ENCODE results near the gene FBLN2. TPM values are rescaled to one million over a fixed set of nuclear protein-coding genes. Genes with fewer than 3 reads are reported as not detected.

FBLN2 gene
- total and polyA plus RNA-seq, 7 experiments from 2014 or later, result 0.11 to 1.5 TPM; not detected in 5

DNA sequence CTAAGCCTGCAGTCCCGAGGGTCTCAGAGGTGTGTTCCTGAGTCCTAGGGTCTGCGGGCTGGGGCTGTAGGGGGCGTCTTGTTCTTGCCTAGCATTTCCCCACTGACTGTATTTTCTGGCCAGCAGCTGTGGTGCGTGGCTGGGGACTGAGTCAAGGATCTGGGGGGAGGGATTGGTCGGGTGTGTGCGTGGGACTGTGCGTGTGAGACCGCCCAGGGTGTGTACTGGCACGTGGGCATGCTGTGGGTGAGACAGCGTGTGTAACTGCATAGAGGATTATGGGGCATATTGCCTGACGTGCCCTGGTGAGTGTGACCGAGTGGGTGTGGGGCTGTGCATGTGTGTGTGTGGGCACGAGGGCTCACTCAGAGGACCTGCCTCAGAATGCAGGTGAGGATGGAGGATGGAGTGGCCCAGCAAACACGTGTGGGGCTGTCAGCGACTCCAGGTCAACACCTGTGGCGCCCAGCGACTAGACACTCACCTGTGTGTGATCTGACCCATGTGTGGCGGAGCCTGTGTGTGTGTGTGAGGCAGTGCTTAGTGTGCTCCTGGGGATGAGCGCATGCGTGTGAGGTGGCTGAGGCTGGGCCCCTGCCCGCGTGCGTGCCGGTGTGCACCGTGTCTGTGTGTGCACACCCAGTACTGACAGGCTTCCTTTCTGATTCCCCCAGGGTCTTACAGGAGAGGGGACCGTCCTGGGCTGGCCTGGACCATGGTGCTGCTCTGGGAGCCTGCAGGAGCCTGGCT lies 20.9 kb downstream of the FBLN2 start:
- Mint-ChIP-seq H3K27me3 (peaks cover 0 to 6% (median 0%) of the 10 kb centered on the region in 5 donors), H3K27ac (no peak overlapping the region), H3K4me3 (no peak overlapping the region), H3K4me1 (no peaks in the 10 kb centered on the region), H3K36me3 (no peaks in the 10 kb centered on the region), H3K9me3 (peaks cover 0 to 3% (median 0%) of the 10 kb centered on the region in 11 donors)
- ATAC-seq (no peak), DNase-seq (no peak)
- H3K36me3 ChIP-seq (ENCODE audit: control insufficient read depth in 2 of 3, insufficient read depth in 3 of 3, low read length in 3 of 3), result no peaks in the 10 kb centered on the region
- ChIA-PET CTCF (no interaction called here), POLR2A (no interaction called here)
- no peaks in the 10 kb centered on the region for H3K9me3 ChIP-seq (ENCODE audit: control insufficient read depth in 2 of 3, low read length in 3 of 3)
- no peak overlapping the region for H3K4me3 ChIP-seq (ENCODE audit: low read length)
- intact Hi-C loops (cut with micrococcal nuclease), result no loop called here
- no peaks in the 10 kb centered on the region for H3K27me3 ChIP-seq (ENCODE audit: control insufficient read depth in 2 of 2, insufficient read depth in 2 of 2, low read length in 2 of 2)
- no peak overlapping the region for H3K27ac ChIP-seq (ENCODE audit: low read depth, low read length)
- no peaks in the 10 kb centered on the region for H3K4me1 ChIP-seq (ENCODE audit: control insufficient read depth in 2 of 2, insufficient read depth in 2 of 2, low read length in 2 of 2)

DNA sequence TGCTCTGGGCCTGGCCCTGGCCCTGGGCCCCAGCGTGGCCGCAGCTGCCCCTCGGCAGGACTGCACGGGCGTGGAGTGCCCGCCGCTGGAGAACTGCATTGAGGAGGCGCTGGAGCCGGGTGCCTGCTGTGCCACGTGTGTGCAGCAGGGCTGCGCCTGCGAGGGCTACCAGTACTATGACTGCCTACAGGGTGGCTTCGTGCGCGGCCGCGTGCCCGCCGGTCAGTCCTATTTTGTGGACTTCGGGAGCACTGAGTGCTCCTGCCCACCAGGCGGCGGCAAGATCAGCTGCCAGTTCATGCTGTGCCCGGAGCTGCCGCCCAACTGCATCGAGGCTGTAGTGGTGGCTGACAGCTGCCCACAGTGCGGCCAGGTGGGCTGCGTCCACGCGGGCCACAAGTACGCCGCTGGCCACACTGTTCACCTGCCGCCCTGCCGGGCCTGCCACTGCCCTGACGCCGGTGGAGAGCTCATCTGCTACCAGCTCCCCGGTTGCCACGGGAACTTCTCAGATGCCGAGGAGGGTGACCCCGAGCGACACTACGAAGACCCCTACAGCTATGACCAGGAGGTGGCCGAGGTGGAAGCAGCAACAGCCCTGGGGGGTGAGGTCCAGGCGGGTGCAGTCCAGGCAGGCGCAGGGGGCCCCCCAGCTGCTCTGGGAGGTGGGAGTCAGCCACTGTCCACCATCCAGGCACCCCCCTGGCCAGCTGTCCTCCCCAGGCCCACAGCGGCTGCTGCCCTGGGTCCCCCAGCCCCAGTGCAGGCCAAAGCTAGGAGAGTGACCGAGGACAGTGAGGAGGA lies 21.7 kb downstream of the FBLN2 start:
- Histone ChIP-seq H3K4me1 (ENCODE audit: control insufficient read depth in 2 of 2, insufficient read depth in 2 of 2, low read length in 2 of 2) (no peaks in the 10 kb centered on the region), H3K4me3 (ENCODE audit: low read length) (no peak overlapping the region), H3K9me3 (ENCODE audit: control insufficient read depth in 2 of 3, low read length in 3 of 3) (no peaks in the 10 kb centered on the region), H3K27me3 (ENCODE audit: control insufficient read depth in 2 of 2, insufficient read depth in 2 of 2, low read length in 2 of 2) (no peaks in the 10 kb centered on the region), H3K27ac (ENCODE audit: low read depth, low read length) (no peak overlapping the region), H3K36me3 (ENCODE audit: control insufficient read depth in 2 of 3, insufficient read depth in 3 of 3, low read length in 3 of 3) (no peaks in the 10 kb centered on the region)
- Mint-ChIP-seq H3K4me3 (no peak overlapping the region), H3K36me3 (no peaks in the 10 kb centered on the region), H3K4me1 (no peaks in the 10 kb centered on the region), H3K27ac (no peak overlapping the region), H3K9me3 (peaks cover 0 to 3% (median 0%) of the 10 kb centered on the region in 11 donors), H3K27me3 (peaks cover 0 to 6% (median 0%) of the 10 kb centered on the region in 5 donors)
- ATAC-seq, result no peak
- CTCF ChIA-PET, result no interaction called here
- no peak for DNase-seq
- intact Hi-C loops (cut with micrococcal nuclease), result no loop called here
- POLR2A ChIA-PET, result no interaction called here

DNA sequence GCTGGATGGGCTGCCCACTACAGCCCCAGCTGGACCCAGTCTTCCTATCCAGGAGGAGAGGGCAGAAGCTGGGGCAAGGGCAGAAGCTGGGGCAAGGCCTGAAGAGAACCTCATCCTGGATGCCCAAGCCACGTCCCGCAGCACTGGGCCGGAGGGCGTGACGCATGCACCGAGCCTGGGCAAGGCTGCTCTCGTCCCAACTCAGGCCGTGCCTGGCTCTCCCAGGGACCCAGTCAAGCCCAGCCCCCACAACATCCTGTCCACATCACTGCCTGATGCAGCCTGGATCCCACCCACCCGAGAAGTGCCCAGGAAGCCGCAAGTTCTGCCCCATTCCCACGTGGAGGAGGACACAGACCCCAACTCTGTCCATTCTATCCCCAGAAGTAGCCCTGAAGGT lies 22.3 kb downstream of the FBLN2 start:
- Mint-ChIP-seq H3K36me3 (no peaks in the 10 kb centered on the region), H3K4me3 (no peak overlapping the region), H3K27ac (no peak overlapping the region), H3K27me3 (peaks cover 0 to 6% (median 0%) of the 10 kb centered on the region in 5 donors), H3K9me3 (peaks cover 0 to 3% (median 0%) of the 10 kb centered on the region in 11 donors), H3K4me1 (no peaks in the 10 kb centered on the region)
- H3K36me3 ChIP-seq (ENCODE audit: control insufficient read depth in 2 of 3, insufficient read depth in 3 of 3, low read length in 3 of 3), result no peaks in the 10 kb centered on the region
- H3K4me3 ChIP-seq (ENCODE audit: low read length), result no peak overlapping the region
- no peak overlapping the region for H3K27ac ChIP-seq (ENCODE audit: low read depth, low read length)
- no peaks in the 10 kb centered on the region for H3K4me1 ChIP-seq (ENCODE audit: control insufficient read depth in 2 of 2, insufficient read depth in 2 of 2, low read length in 2 of 2)
- intact Hi-C loops (cut with micrococcal nuclease), result no loop called here
- ChIA-PET POLR2A (no interaction called here), CTCF (no interaction called here)
- DNase-seq (no peak), ATAC-seq (no peak)
- no peaks in the 10 kb centered on the region for H3K27me3 ChIP-seq (ENCODE audit: control insufficient read depth in 2 of 2, insufficient read depth in 2 of 2, low read length in 2 of 2)
- no peaks in the 10 kb centered on the region for H3K9me3 ChIP-seq (ENCODE audit: control insufficient read depth in 2 of 3, low read length in 3 of 3)

DNA sequence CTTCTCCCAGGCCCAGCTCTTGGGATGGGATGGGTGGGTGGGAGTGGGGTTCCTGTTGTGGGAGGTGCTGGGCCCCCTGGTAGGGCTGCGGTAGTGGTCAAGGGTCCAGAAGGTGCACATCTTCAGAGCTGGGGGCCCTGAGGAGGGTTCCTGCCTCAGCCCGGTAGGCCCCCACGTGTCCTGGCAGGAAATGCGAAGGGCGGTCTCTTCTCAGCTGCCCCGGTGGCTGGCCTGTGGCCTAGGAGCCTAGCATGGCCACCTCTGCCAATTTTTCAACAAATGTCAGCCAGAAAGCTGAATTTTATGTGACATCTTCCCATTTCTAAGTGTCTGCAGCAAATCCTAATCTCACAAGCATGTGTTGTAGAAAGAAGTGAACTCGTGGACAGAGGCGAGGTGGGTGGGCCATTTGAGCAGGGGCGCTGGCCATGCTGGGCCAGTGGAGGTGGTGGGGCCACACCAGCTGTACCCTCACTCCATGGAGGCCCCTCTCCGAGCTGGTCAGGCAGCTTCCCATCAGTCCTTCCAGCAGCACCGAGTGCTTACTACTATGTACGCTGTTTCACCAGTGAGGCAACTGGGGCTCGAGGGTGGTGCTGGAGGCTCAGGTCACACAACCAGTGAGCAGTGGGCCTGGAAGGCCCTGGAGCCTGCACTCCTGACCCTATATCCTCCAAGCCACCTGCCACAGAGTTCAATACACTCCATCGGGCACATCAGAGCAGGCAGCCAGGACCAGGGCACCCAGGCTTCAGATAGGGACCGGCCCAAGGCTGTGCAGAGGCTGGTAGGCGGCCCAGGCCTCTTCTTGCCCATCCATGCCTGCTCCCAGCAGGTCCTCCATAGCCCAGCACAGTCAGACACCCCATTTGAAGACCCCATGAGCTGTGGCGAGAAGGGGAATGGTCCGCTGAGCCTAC lies 23.2 kb downstream of the FBLN2 start:
- ChIA-PET POLR2A (no interaction called here), CTCF (no interaction called here)
- no peak overlapping the region for H3K27ac Mint-ChIP-seq
- Histone ChIP-seq H3K9me3 (ENCODE audit: control insufficient read depth in 2 of 3, low read length in 3 of 3) (no peaks in the 10 kb centered on the region), H3K27me3 (ENCODE audit: control insufficient read depth in 2 of 2, insufficient read depth in 2 of 2, low read length in 2 of 2) (no peaks in the 10 kb centered on the region), H3K4me3 (ENCODE audit: low read length) (no peak overlapping the region), H3K4me1 (ENCODE audit: control insufficient read depth in 2 of 2, insufficient read depth in 2 of 2, low read length in 2 of 2) (no peaks in the 10 kb centered on the region), H3K27ac (ENCODE audit: low read depth, low read length) (no peak overlapping the region), H3K36me3 (ENCODE audit: control insufficient read depth in 2 of 3, insufficient read depth in 3 of 3, low read length in 3 of 3) (no peaks in the 10 kb centered on the region)
- H3K27me3 Mint-ChIP-seq, result peaks cover 0 to 6% (median 0%) of the 10 kb centered on the region in 5 donors
- H3K36me3 Mint-ChIP-seq, result no peaks in the 10 kb centered on the region
- H3K9me3 Mint-ChIP-seq, result peaks cover 0 to 3% (median 0%) of the 10 kb centered on the region in 11 donors
- no peaks in the 10 kb centered on the region for H3K4me1 Mint-ChIP-seq
- H3K4me3 Mint-ChIP-seq, result no peak overlapping the region
- DNase-seq (no peak), ATAC-seq (no peak)
- intact Hi-C loops (cut with micrococcal nuclease), result no loop called here

DNA sequence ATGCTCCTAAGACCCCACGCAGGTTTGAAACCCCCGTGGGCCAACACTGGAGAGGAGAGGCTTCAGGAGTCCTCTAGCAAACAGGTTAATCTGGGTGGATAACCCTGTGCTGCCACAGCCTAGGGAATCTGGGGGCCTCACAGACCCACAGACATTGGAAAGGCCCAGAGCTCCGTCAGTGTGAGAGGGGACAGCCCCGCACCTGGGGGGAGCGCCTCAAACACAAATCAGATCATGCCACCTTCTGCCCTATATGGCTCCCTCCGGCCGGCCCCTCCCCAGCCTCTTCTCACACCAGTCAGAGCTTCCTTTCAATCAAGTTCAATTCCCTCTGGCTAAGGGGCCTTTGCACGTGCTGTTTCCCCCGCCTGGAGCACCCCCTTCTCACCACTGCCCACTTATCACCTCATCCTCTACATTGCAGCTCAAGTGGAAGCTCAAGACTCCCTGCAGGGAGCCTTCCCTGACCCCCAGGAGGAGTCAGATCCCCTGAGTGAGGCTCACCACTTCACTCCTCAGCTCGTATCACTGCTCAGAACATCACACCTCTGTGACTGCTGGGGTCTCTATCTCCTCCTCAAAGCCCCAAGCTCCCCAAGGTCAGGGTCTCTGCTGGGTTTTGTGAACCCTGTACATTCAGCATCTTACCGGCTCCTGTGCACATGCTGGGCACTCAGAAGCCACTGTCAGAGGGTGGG lies 24.1 kb downstream of the FBLN2 start:
- no peaks in the 10 kb centered on the region for H3K4me1 ChIP-seq (ENCODE audit: control insufficient read depth in 2 of 2, insufficient read depth in 2 of 2, low read length in 2 of 2)
- CTCF ChIA-PET, result interaction anchor here (0.7 kb wide), 1 partner anchor 39 kb away, joined by 3 read pairs; no protein-coding TSS in a partner anchor
- POLR2A ChIA-PET, result no interaction called here

DNA sequence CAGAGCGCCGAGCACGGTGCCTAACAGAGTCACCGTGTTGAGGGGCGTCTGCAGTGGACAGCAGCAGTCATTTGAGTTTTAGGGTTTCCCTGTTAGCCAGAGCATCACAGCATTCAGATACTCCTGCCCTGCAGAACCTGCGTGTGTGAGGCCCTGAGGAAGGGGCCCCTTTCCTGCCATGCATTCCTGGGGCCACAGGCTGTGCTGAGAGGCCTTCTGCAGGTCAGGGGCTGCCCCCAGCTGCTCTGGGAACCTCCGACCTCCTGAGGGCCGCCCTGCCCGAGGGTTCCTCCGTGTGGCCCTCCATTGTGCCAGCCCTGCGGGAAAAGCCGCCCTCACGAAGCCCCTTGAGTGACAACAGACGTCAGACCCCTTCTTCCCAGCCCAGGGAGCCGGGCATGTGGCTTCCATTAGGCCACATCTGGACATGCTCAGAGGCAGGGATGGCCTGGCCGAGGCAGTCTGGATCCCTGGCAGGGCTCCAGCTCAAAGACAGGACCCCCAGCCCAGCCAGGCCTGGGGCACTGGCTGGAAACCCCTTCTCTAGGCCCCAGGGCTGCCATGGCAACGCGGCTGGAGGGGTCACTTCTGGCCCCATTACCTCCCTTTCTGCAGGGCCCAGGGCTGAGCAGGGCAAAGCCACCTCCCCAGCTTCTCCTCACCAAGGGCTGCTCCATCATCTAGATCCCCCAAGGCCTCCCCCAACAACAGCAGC lies 25.3 kb downstream of the FBLN2 start:
- Histone ChIP-seq H3K9me3 (ENCODE audit: control insufficient read depth in 2 of 3, low read length in 3 of 3) (no peaks in the 10 kb centered on the region), H3K36me3 (ENCODE audit: control insufficient read depth in 2 of 3, insufficient read depth in 3 of 3, low read length in 3 of 3) (no peaks in the 10 kb centered on the region), H3K4me1 (ENCODE audit: control insufficient read depth in 2 of 2, insufficient read depth in 2 of 2, low read length in 2 of 2) (no peaks in the 10 kb centered on the region), H3K27ac (ENCODE audit: low read depth, low read length) (no peak overlapping the region), H3K27me3 (ENCODE audit: control insufficient read depth in 2 of 2, insufficient read depth in 2 of 2, low read length in 2 of 2) (no peaks in the 10 kb centered on the region), H3K4me3 (ENCODE audit: low read length) (no peak overlapping the region)
- no peak for ATAC-seq
- Mint-ChIP-seq H3K36me3 (no peaks in the 10 kb centered on the region), H3K4me3 (no peak overlapping the region), H3K27ac (no peak overlapping the region), H3K9me3 (peaks cover 0 to 3% (median 0%) of the 10 kb centered on the region in 11 donors), H3K27me3 (no peaks in the 10 kb centered on the region), H3K4me1 (no peaks in the 10 kb centered on the region)
- intact Hi-C loops (cut with micrococcal nuclease), result no loop called here
- no peak for DNase-seq
- POLR2A ChIA-PET, result no interaction called here
- CTCF ChIA-PET, result no interaction called here

More for the DNA sequence above, 24.1 kb downstream of the FBLN2 start:
- intact Hi-C loops (cut with micrococcal nuclease), result no loop called here
- no peak for ATAC-seq
- H3K27me3 ChIP-seq (ENCODE audit: control insufficient read depth in 2 of 2, insufficient read depth in 2 of 2, low read length in 2 of 2), result no peaks in the 10 kb centered on the region
- no peak for DNase-seq
- Mint-ChIP-seq H3K27ac (no peak overlapping the region), H3K4me1 (no peaks in the 10 kb centered on the region), H3K36me3 (no peaks in the 10 kb centered on the region), H3K27me3 (peaks cover 0 to 6% (median 0%) of the 10 kb centered on the region in 5 donors), H3K9me3 (peaks cover 0 to 3% (median 0%) of the 10 kb centered on the region in 11 donors), H3K4me3 (no peak overlapping the region)
- H3K36me3 ChIP-seq (ENCODE audit: control insufficient read depth in 2 of 3, insufficient read depth in 3 of 3, low read length in 3 of 3), result no peaks in the 10 kb centered on the region
- H3K4me3 ChIP-seq (ENCODE audit: low read length), result no peak overlapping the region
- no peak overlapping the region for H3K27ac ChIP-seq (ENCODE audit: low read depth, low read length)
- no peaks in the 10 kb centered on the region for H3K9me3 ChIP-seq (ENCODE audit: control insufficient read depth in 2 of 3, low read length in 3 of 3)
